SU-DHL-6 (cell line): ENCODE measurements around the gene PCDHGA7.
"Not testable (repeated sequence)": the region's sequence is repeated elsewhere in the genome, so short reads cannot be mapped to it uniquely, and the experiment has no call there.

ENCODE experiments used
- EZH2phosphoT487 ChIP-seq: fragments of 200-600 bp; sonication (generic), shearing (Covaris generic); conservative IDR thresholded peaks from 2 replicates; pipeline ENCODE4 v1.6.1; 2018; ENCODE audit warnings: mild to moderate bottlenecking, antibody characterized with exemption, low read length, moderate library complexity, mixed read lengths
- TF ChIP-seq, protein P1 (sequence below): fragments of 200-600 bp; sonication (generic); IDR thresholded peaks from one replicate; pipeline ENCODE4 v1.5.1; 2017; ENCODE audit warnings: antibody characterized with exemption, mild to moderate bottlenecking, low read length, moderate library complexity; ENCODE audit not compliant: insufficient read depth, poor library complexity, severe bottlenecking

DNA sequence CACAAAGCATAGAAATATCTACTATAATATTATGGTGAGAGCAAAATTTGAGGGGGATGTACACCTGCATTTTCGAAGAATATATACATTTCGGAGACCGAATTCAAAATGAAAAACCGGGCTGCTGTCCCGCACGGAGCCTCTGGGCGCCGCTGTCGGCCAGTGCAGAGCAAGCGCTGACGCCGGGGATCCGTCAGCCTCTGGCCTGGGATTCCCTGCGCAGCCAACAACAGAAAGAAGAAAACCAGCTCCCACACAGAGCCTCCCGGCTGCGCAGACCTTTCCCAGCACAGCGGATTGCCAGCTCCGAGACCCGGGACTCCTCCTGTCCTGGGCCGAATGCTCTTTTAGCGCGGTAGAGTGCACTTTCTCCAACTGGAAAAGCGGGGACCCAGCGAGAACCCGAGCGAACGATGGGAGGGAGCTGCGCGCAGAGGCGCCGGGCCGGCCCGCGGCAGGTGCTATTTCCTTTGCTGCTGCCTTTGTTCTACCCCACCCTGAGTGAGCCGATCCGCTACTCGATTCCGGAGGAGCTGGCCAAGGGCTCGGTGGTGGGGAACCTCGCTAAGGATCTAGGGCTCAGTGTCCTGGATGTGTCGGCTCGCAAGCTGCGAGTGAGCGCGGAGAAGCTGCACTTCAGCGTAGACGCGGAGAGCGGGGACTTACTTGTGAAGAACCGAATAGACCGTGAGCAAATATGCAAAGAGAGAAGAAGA lies 25.4 kb downstream of the PCDHGA7 start, which contains the start of gene PCDHGB6:
- TF ChIP-seq, protein P1, sequence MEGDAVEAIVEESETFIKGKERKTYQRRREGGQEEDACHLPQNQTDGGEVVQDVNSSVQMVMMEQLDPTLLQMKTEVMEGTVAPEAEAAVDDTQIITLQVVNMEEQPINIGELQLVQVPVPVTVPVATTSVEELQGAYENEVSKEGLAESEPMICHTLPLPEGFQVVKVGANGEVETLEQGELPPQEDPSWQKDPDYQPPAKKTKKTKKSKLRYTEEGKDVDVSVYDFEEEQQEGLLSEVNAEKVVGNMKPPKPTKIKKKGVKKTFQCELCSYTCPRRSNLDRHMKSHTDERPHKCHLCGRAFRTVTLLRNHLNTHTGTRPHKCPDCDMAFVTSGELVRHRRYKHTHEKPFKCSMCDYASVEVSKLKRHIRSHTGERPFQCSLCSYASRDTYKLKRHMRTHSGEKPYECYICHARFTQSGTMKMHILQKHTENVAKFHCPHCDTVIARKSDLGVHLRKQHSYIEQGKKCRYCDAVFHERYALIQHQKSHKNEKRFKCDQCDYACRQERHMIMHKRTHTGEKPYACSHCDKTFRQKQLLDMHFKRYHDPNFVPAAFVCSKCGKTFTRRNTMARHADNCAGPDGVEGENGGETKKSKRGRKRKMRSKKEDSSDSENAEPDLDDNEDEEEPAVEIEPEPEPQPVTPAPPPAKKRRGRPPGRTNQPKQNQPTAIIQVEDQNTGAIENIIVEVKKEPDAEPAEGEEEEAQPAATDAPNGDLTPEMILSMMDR, result not testable (repeated sequence)
- TF ChIP-seq EZH2phosphoT487, result not testable (repeated sequence)
